DND-41 (cell line): ENCODE measurements around the gene WDR73.

Experiments
- CTCF ChIP-seq: IDR thresholded peaks from 2 replicates; pipeline ENCODE4 v1.5.1; 2012; ENCODE audit warnings: borderline replicate concordance, low read length, moderate library complexity, mild to moderate bottlenecking; ENCODE audit not compliant: poor library complexity, severe bottlenecking; ENCODE audit errors: extremely low read depth
- EZH2 ChIP-seq: IDR thresholded peaks from 3 replicates; pipeline ENCODE4 v1.6.1; 2012; ENCODE audit warnings: borderline replicate concordance, low read depth, mild to moderate bottlenecking, moderate library complexity, low read length, inconsistent platforms; ENCODE audit not compliant: severe bottlenecking

GRCh38 chr15:84696757-84697156, 42.7 kb upstream of the WDR73 start:
- TF ChIP-seq CTCF (no peak), EZH2 (no peak)
